Fibroblast of lung (primary cell): ENCODE measurements around the gene NTN3.
"Not testable (repeated sequence)": the region's sequence is repeated elsewhere in the genome, so short reads cannot be mapped to it uniquely, and the experiment has no call there.

Experiments used
- EZH2 ChIP-seq: IDR thresholded peaks from 2 replicates; pipeline ENCODE4 v1.5.1; 2012; ENCODE audit warnings: low read length, control low read depth, mild to moderate bottlenecking; ENCODE audit errors: missing control alignments
- TF ChIP-seq, protein P1 (sequence below), 2 donors: IDR thresholded peaks in 1 of 2; conservative IDR thresholded peaks in 1 of 2; 1 replicate in 1 of 2; 2 replicates in 1 of 2; pipeline ENCODE4 v1.5.1; 2011 to 2012; ENCODE audit warnings: low read length in 2 of 2, control low read depth in 1 of 2, inconsistent platforms in 1 of 2, low read depth in 1 of 2, mild to moderate bottlenecking in 1 of 2

GRCh38 chr16:2435236-2435635 is 35.9 kb upstream of the NTN3 start:
- TF ChIP-seq, protein P1, sequence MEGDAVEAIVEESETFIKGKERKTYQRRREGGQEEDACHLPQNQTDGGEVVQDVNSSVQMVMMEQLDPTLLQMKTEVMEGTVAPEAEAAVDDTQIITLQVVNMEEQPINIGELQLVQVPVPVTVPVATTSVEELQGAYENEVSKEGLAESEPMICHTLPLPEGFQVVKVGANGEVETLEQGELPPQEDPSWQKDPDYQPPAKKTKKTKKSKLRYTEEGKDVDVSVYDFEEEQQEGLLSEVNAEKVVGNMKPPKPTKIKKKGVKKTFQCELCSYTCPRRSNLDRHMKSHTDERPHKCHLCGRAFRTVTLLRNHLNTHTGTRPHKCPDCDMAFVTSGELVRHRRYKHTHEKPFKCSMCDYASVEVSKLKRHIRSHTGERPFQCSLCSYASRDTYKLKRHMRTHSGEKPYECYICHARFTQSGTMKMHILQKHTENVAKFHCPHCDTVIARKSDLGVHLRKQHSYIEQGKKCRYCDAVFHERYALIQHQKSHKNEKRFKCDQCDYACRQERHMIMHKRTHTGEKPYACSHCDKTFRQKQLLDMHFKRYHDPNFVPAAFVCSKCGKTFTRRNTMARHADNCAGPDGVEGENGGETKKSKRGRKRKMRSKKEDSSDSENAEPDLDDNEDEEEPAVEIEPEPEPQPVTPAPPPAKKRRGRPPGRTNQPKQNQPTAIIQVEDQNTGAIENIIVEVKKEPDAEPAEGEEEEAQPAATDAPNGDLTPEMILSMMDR (conservative IDR thresholded peaks at IDR 0.05 in 1 of 2, IDR thresholded peaks at IDR 0.05 in 1 of 2; ENCODE audit: low read depth in 1 of 2, low read length in 2 of 2): not testable (repeated sequence)
- not testable (repeated sequence) for TF ChIP-seq EZH2
